ENCODE data around the gene SLC16A5. TPM values are rescaled to one million over a fixed set of nuclear protein-coding genes. Genes with fewer than 3 reads are reported as not detected.

Gene SLC16A5
- total RNA-seq, 1 experiment from 2014 or later, result 32.4 TPM

DNA sequence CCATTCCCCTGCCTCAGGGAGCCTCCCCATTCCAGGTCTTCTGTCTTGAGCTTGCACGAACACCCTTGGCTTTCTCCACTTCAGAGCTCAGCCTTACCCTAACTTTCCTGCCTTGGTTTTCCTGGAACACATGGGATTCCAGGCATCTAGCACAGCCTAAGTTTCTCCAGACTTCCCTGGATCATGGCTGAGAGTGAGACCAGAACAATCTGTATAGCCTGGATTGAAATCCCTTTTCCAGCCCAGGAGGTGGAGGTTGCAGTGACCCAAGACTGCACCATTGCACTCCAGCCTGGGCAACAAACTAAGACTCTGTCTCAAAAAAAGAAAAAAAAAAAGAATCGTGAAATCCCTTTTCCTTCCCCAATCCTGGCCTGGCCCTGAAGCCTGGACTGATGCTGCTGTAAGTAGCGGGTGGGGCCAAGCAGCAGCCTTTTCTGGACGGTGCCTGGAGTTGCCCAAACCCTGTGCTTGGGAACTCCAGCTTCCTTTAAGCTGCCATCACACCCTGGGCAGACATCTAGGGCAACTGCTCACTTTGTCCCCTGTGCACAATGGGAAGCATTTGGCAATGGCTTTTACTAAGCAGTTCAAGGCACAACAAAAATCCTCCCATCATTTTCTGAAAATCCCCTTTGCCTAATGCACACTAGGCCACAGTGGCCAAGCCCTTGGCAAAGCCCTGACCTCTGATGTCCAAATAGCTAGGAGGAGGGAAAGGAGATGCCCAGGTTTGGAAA lies 12.0 kb upstream of the SLC16A5 start:
- TF ChIP-seq TP53 (CRISPR knock-in tag; IDR thresholded peaks at IDR 0.05) (no peak), CREB1 (CRISPR knock-in tag; IDR thresholded peaks at IDR 0.05) (no peak), ETV6 (CRISPR knock-in tag; IDR thresholded peaks at IDR 0.05) (no peak), ZNF121 (CRISPR knock-in tag; IDR thresholded peaks at IDR 0.05) (no peak), NR3C1 (CRISPR knock-in tag; conservative IDR thresholded peaks at IDR 0.05; ENCODE audit: low read depth) (no peak), MXD4 (CRISPR knock-in tag; IDR thresholded peaks at IDR 0.05; ENCODE audit: borderline replicate concordance) (no peak), ZNF416 (CRISPR knock-in tag; IDR thresholded peaks at IDR 0.05) (no peak), TEAD1 (CRISPR knock-in tag; IDR thresholded peaks at IDR 0.05) (no peak), ZNF138 (CRISPR knock-in tag; conservative IDR thresholded peaks at IDR 0.05) (no peak), ZNF263 (CRISPR knock-in tag; IDR thresholded peaks at IDR 0.05; ENCODE audit: low read depth) (no peak), GABPB1 (CRISPR knock-in tag; IDR thresholded peaks at IDR 0.05) (no peak), SP1 (CRISPR knock-in tag; conservative IDR thresholded peaks at IDR 0.05) (no peak), CBFB (CRISPR knock-in tag; IDR thresholded peaks at IDR 0.05; ENCODE audit: low read depth) (no peak), ZBTB21 (CRISPR knock-in tag; IDR thresholded peaks at IDR 0.05; ENCODE audit: borderline replicate concordance) (no peak), ATF2 (CRISPR knock-in tag; IDR thresholded peaks at IDR 0.05; ENCODE audit: borderline replicate concordance, low read depth) (no peak), ELF4 (CRISPR knock-in tag; IDR thresholded peaks at IDR 0.05; ENCODE audit: low read depth) (no peak)
- TF ChIP-seq, protein P1, sequence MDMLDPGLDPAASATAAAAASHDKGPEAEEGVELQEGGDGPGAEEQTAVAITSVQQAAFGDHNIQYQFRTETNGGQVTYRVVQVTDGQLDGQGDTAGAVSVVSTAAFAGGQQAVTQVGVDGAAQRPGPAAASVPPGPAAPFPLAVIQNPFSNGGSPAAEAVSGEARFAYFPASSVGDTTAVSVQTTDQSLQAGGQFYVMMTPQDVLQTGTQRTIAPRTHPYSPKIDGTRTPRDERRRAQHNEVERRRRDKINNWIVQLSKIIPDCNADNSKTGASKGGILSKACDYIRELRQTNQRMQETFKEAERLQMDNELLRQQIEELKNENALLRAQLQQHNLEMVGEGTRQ (CRISPR knock-in tag; IDR thresholded peaks at IDR 0.05), result no peak
- TF ChIP-seq, protein P2, sequence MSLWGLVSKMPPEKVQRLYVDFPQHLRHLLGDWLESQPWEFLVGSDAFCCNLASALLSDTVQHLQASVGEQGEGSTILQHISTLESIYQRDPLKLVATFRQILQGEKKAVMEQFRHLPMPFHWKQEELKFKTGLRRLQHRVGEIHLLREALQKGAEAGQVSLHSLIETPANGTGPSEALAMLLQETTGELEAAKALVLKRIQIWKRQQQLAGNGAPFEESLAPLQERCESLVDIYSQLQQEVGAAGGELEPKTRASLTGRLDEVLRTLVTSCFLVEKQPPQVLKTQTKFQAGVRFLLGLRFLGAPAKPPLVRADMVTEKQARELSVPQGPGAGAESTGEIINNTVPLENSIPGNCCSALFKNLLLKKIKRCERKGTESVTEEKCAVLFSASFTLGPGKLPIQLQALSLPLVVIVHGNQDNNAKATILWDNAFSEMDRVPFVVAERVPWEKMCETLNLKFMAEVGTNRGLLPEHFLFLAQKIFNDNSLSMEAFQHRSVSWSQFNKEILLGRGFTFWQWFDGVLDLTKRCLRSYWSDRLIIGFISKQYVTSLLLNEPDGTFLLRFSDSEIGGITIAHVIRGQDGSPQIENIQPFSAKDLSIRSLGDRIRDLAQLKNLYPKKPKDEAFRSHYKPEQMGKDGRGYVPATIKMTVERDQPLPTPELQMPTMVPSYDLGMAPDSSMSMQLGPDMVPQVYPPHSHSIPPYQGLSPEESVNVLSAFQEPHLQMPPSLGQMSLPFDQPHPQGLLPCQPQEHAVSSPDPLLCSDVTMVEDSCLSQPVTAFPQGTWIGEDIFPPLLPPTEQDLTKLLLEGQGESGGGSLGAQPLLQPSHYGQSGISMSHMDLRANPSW (CRISPR knock-in tag; conservative IDR thresholded peaks at IDR 0.05; ENCODE audit: low read depth), result no peak
- Mint-ChIP-seq H3K9me3 (no peaks in the 10 kb centered on the region), H3K4me3 (no peak overlapping the region), H3K4me1 (peaks cover 17% of the 10 kb centered on the region), H3K36me3 (no peaks in the 10 kb centered on the region), H3K27me3 (ENCODE audit: low read depth) (peaks cover 12% of the 10 kb centered on the region), H3K27ac (peak overlapping the region; percentile 45; the same call in 1 of the 2 replicates)
- CTCF ChIA-PET, result interaction anchor here (0.6 to 3.1 kb wide), 12 partner anchors 8 to 180 kb away, joined by 3 to 16 read pairs (median 6); partner anchors contain the start of gene SLC16A5
- POLR2A ChIA-PET, result no interaction called here
- DNase-seq (ENCODE audit: low spot score) (no peak), ATAC-seq (no peak)

DNA sequence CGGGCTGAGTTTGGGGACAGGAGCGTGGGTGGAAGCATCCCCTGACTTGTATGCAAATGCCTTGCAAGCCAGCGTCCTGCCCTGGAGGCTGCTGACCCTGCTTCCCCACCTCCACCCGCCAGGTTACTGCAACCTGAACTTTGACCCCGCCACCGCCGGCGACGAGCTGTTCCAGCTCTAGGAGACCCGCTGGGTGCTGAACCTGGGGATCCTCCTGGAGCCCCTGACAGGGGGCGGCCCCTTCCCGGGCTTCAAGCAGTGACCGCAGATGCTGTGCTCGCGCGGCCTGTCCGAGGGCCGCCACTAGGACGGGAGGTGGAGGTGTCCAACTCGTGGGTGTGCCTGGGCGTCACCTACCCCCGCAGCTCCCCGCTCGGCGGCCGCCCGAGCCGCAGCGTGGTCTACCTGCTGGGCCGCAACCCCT lies 10.7 kb upstream of the SLC16A5 start:
- ATAC-seq, result peak; percentile 46
- H3K9me3 Mint-ChIP-seq, result no peaks in the 10 kb centered on the region
- H3K4me3 Mint-ChIP-seq, result peak overlapping the region; percentile 54
- H3K36me3 Mint-ChIP-seq, result no peaks in the 10 kb centered on the region
- H3K27ac Mint-ChIP-seq, result no peak overlapping the region
- POLR2A ChIA-PET, result interaction anchor here (0.5 to 1.9 kb wide), 4 partner anchors 10 to 107 kb away, joined by 3 to 6 read pairs (median 3); partner anchors contain the start of genes NT5C and SLC16A5
- H3K27me3 Mint-ChIP-seq (ENCODE audit: low read depth), result peaks cover 12% of the 10 kb centered on the region
- peaks cover 22% of the 10 kb centered on the region for H3K4me1 Mint-ChIP-seq
- CTCF ChIA-PET, result interaction anchor here (1.1 to 3.1 kb wide), 10 partner anchors 11 to 163 kb away, joined by 4 to 16 read pairs (median 9); partner anchors contain the start of genes NT5C and SLC16A5
- peak; percentile 53 for DNase-seq (ENCODE audit: low spot score)
- TF ChIP-seq ZNF423 (CRISPR knock-in tag; IDR thresholded peaks at IDR 0.05) (0 out of 2 replicates have a peak, but pooled peaks have one; percentile 33), GABPB1 (CRISPR knock-in tag; IDR thresholded peaks at IDR 0.05) (0 out of 2 replicates have a peak, but pooled peaks have one; percentile 31), ZNF512 (CRISPR knock-in tag; IDR thresholded peaks at IDR 0.05; ENCODE audit: borderline replicate concordance) (no peak), IRF1 (CRISPR knock-in tag; IDR thresholded peaks at IDR 0.05) (no peak), CREM (CRISPR knock-in tag; IDR thresholded peaks at IDR 0.05) (no peak), NR1H2 (CRISPR knock-in tag; IDR thresholded peaks at IDR 0.05) (no peak), TEAD1 (CRISPR knock-in tag; IDR thresholded peaks at IDR 0.05) (no peak), RELA (CRISPR knock-in tag; IDR thresholded peaks at IDR 0.05; ENCODE audit: borderline replicate concordance) (0 out of 2 replicates have a peak, but pooled peaks have one; percentile 39)
- TF ChIP-seq, protein P3, sequence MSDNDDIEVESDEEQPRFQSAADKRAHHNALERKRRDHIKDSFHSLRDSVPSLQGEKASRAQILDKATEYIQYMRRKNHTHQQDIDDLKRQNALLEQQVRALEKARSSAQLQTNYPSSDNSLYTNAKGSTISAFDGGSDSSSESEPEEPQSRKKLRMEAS (CRISPR knock-in tag; IDR thresholded peaks at IDR 0.05), result no peak
- TF ChIP-seq, protein P4, sequence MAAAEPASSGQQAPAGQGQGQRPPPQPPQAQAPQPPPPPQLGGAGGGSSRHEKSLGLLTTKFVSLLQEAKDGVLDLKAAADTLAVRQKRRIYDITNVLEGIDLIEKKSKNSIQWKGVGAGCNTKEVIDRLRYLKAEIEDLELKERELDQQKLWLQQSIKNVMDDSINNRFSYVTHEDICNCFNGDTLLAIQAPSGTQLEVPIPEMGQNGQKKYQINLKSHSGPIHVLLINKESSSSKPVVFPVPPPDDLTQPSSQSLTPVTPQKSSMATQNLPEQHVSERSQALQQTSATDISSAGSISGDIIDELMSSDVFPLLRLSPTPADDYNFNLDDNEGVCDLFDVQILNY (CRISPR knock-in tag; IDR thresholded peaks at IDR 0.05), result no peak
